OCI-LY1 (cell line): Measurements from ENCODE around the gene PRPSAP2.
A peak's percentile ranks its signal among the peaks of the same experiment; 100 is the strongest.

Source experiments
- H2AFZ ChIP-seq: fragments of 200-600 bp; sonication (generic), shearing (Covaris generic); 2 replicates; pipeline ENCODE4 v1.6.0; 2014; ENCODE audit warnings: antibody characterized with exemption, mild to moderate bottlenecking, low read length
- H3F3A ChIP-seq: fragments of 200-600 bp; sonication (generic), shearing (Covaris generic); 2 replicates; pipeline ENCODE4 v1.6.0; 2014; ENCODE audit warnings: mild to moderate bottlenecking, antibody characterized with exemption, low read length, moderate library complexity; ENCODE audit not compliant: insufficient read depth
- H3K27ac ChIP-seq: fragments of 200-600 bp; sonication (generic); 2 replicates; pipeline ENCODE4 v1.5.1; 2014; ENCODE audit warnings: low read length, mixed run types, mild to moderate bottlenecking, low read depth; ENCODE audit not compliant: poor library complexity, severe bottlenecking
- H3K27me3 ChIP-seq: fragments of 200-600 bp; sonication (generic); 2 replicates; pipeline ENCODE4 v1.6.0; 2014; ENCODE audit warnings: antibody characterized with exemption, mild to moderate bottlenecking, low read length, moderate library complexity; ENCODE audit not compliant: insufficient read depth
- H3K36me3 ChIP-seq: fragments of 200-600 bp; sonication (generic); 2 replicates; pipeline ENCODE4 v1.6.1; 2014; ENCODE audit warnings: mild to moderate bottlenecking, antibody characterized with exemption, low read length, moderate library complexity, mixed read lengths; ENCODE audit not compliant: insufficient read depth
- H3K4me1 ChIP-seq: fragments of 200-600 bp; sonication (generic); 2 replicates; pipeline ENCODE4 v1.5.1; 2014; ENCODE audit warnings: mild to moderate bottlenecking, low read length, moderate library complexity; ENCODE audit not compliant: insufficient read depth, severe bottlenecking
- H3K4me2 ChIP-seq: fragments of 200-600 bp; sonication (generic), shearing (Covaris generic); 2 replicates; pipeline ENCODE4 v1.6.1; 2014; ENCODE audit warnings: low read length
- H3K4me3 ChIP-seq: fragments of 200-600 bp; sonication (generic); 2 replicates; pipeline ENCODE4 v1.5.1; 2014; ENCODE audit warnings: low read length, low read depth, mild to moderate bottlenecking, mixed read lengths; ENCODE audit not compliant: poor library complexity, severe bottlenecking
- H3K79me2 ChIP-seq: fragments of 200-600 bp; shearing (Covaris generic); 2 replicates; pipeline ENCODE4 v1.6.1; 2016; ENCODE audit warnings: mixed run types, low read length, mixed read lengths; ENCODE audit not compliant: insufficient read depth
- H3K9ac ChIP-seq: fragments of 200-600 bp; sonication (generic), shearing (Covaris generic); 2 replicates; pipeline ENCODE4 v1.6.1; 2014; ENCODE audit warnings: mild to moderate bottlenecking, low read length, mixed read lengths
- H3K9me2 ChIP-seq: fragments of 200-600 bp; sonication (generic), shearing (Covaris generic); 2 replicates; pipeline ENCODE4 v1.6.1; 2014; ENCODE audit warnings: low read depth, mild to moderate bottlenecking, low read length, mixed read lengths
- H3K9me3 ChIP-seq: fragments of 200-600 bp; shearing (Covaris generic); 2 replicates; pipeline ENCODE4 v1.6.1; 2014; ENCODE audit warnings: low read length, mixed read lengths
- H4K20me1 ChIP-seq: fragments of 200-600 bp; sonication (generic), shearing (Covaris generic); 2 replicates; pipeline ENCODE4 v1.6.0; 2016; ENCODE audit warnings: mild to moderate bottlenecking, low read length; ENCODE audit not compliant: insufficient read depth
- CTCF ChIP-seq: fragments of 200-600 bp; sonication (generic), shearing (Covaris generic); IDR thresholded peaks from 2 replicates; pipeline ENCODE4 v1.5.1; 2017; ENCODE audit warnings: mild to moderate bottlenecking, antibody characterized with exemption, low read length, moderate library complexity, mixed read lengths
- EZH2 ChIP-seq: fragments of 200-600 bp; sonication (generic), shearing (Covaris generic); IDR thresholded peaks from 2 replicates; pipeline ENCODE4 v1.8.0; 2017; ENCODE audit warnings: borderline replicate concordance, mixed run types, mild to moderate bottlenecking, antibody characterized with exemption, low read length, moderate library complexity, mixed read lengths

The PRPSAP2 gene

DNA sequence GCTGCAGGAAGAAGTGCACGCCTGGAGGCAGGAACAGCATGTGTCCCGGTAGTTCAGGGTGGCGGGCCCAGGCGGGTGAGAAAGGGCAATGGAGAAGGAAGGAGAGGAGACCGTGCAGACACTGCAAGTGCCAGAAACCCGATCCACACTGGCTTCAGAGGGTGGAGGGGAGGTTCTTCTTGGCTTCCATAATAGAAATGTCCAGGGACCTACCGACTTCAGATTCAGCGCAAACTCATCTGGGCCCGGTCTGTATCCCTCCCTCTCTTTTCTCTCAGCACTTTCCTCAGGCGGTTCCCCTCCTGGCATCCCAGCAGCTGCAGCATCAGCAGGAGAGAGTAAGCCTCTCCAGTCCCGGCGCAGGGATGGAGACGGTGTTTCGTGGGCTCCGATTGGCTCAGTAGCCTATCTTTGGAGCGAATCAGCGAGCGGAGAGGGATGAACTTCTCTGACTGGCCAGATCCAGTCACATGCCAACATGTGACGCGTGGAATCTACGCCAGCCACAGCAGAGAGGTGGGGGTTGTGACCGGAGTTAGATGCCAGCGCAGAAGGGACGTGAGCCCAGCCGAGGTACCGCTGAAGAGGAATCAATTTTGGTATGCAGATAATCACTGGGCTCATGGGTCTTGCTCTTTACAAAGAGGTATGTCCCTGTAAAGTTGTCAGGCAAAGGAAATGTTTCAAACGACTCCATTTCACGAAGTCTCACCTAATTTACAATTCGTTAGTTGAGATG lies 1.9 kb upstream of the PRPSAP2 start:
- Histone ChIP-seq H3K9ac (peak overlapping the region; percentile 79), H3K79me2 (peaks cover 28% of the 10 kb centered on the region)

DNA sequence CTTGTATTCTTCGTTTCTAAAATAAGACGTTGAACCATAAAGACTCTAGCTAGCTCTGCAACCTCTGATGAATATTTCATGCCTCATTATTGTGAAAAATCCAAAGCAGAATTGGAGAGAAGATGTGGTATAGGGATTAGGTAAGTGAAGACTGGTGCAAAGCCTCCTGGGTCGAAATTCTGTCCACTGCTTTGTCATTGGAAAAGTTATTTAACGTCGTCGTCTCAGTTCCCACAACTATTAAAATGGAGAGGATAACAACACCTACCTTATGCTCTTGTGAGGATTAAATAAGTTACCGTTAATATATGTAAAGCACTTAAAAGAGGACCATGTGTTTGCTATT lies 1.4 kb upstream of the PRPSAP2 start:
- peaks cover 46% of the 10 kb centered on the region for H3K4me1 ChIP-seq
- no peaks in the 10 kb centered on the region for H3K9me2 ChIP-seq
- H3K4me3 ChIP-seq = peak overlapping the region; percentile 80
- H3K27ac ChIP-seq = peak overlapping the region; percentile 81
- no peaks in the 10 kb centered on the region for H4K20me1 ChIP-seq
- H2AFZ ChIP-seq = no peak overlapping the region
- H3K9me3 ChIP-seq = no peaks in the 10 kb centered on the region
- TF ChIP-seq CTCF (no peak), EZH2 (no peak)
- no peaks in the 10 kb centered on the region for H3K27me3 ChIP-seq
- H3K9ac ChIP-seq = peak overlapping the region; percentile 79
- peaks cover 32% of the 10 kb centered on the region for H3K79me2 ChIP-seq
- no peaks in the 10 kb centered on the region for H3F3A ChIP-seq
- peak overlapping the region; percentile 93 for H3K4me2 ChIP-seq
- peaks cover 8% of the 10 kb centered on the region; the same call in 1 of the 2 replicates for H3K36me3 ChIP-seq

More for the DNA sequence above, 1.9 kb upstream of the PRPSAP2 start:
- Histone ChIP-seq H3F3A (no peaks in the 10 kb centered on the region), H3K9me3 (no peaks in the 10 kb centered on the region), H3K4me1 (peaks cover 45% of the 10 kb centered on the region), H3K27me3 (no peaks in the 10 kb centered on the region), H2AFZ (peak overlapping the region; percentile 83; the same call in 1 of the 2 replicates), H3K4me3 (peak overlapping the region; percentile 80), H3K27ac (peak overlapping the region; percentile 81), H4K20me1 (no peaks in the 10 kb centered on the region), H3K36me3 (peaks cover 6% of the 10 kb centered on the region; the same call in 1 of the 2 replicates), H3K4me2 (peak overlapping the region; percentile 93), H3K9me2 (no peaks in the 10 kb centered on the region)
- TF ChIP-seq EZH2 (no peak), CTCF (no peak)

DNA sequence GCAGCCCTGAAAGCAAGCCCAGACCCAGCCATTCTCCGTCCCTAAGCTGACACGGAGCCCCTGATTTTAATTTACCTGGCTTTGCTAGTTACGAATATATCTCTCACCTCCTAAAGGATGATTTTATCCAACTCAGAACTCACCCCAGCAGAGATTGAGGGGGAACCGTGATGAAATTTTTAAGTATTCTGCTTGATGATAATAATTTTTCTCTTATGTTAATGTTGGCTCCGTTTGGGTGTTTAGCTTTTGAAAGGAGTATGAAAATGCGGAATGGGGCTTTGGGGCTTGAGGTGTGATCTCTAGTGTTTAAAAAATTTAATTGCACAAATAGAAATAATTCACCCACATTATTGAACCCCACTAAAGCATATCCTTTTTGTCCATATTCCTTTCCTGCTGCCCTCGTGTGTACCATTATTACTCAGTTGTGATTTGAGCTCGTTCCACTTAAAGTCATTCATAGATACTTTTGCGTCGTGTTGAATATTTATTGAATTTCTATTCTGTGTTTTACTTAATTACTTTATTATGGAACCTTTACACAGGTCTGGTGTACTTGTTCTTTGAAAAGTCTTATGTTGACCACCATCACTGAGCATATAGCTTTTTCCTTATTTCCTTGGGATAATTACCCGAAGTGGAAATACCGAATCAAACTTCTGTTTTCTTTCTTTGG lies 775 bp downstream of the PRPSAP2 start:
- no peak overlapping the region for H2AFZ ChIP-seq
- peaks cover 46% of the 10 kb centered on the region for H3K4me1 ChIP-seq

More for the DNA sequence above, 775 bp downstream of the PRPSAP2 start:
- Histone ChIP-seq H3K27ac (peak overlapping the region; percentile 25), H3K36me3 (peaks cover 9% of the 10 kb centered on the region; the same call in 1 of the 2 replicates), H3K9me3 (no peaks in the 10 kb centered on the region), H3K79me2 (peaks cover 43% of the 10 kb centered on the region), H3K4me2 (peak overlapping the region; percentile 94), H3F3A (no peaks in the 10 kb centered on the region), H3K9ac (peak overlapping the region; percentile 80), H3K9me2 (no peaks in the 10 kb centered on the region), H3K27me3 (no peaks in the 10 kb centered on the region), H3K4me3 (peak overlapping the region; percentile 100), H4K20me1 (no peaks in the 10 kb centered on the region)
- TF ChIP-seq CTCF (no peak), EZH2 (no peak)
